K562 (cell line): Measurements from ENCODE around the gene MFAP1. TPM values are rescaled to one million over a fixed set of nuclear protein-coding genes. Genes with fewer than 3 reads are reported as not detected.
A peak's percentile ranks its signal among the peaks of the same experiment; 100 is the strongest.
"Not testable (repeated sequence)": the region's sequence is repeated elsewhere in the genome, so short reads cannot be mapped to it uniquely, and the experiment has no call there.

Experiments
- ATAC-seq: fragments of 200-7000 bp; cut with Tn5 transposase; 3 replicates; pipeline ENCODE4 v1.9.1; 2020; ENCODE audit warnings: moderate library complexity
- BruUV-seq: library from RNA; stranded (reverse); fragments of 400-500 nt; replicated peaks from 2 replicates; lab custom pipeline; 2021; lab: Mats Ljungman, UMichigan
- CTCF ChIA-PET: fragments of 300-600 bp; formaldehyde crosslinking; extraction: SDS; loops from one replicate; lab custom pipeline; 2021; ENCODE audit warnings: low intra/inter-chr PET ratio; lab: Yijun Ruan, JAX
- POLR2A ChIA-PET: fragments of 300-600, 350-650 bp; sonication (Branson Sonifier 250); formaldehyde crosslinking; extraction: SDS; loops from one replicate; lab custom pipeline; 2021; ENCODE audit warnings: antibody characterized with exemption, inconsistent platforms; lab: Yijun Ruan, JAX
- DNase-seq, 4 experiments: peaks; one replicate each; pipeline versions ENCODE4 v3.0.0 to v3.0.0-alpha.2; 2011 to 2018; ENCODE audit warnings: low spot score in 3 of 4, mixed read lengths in 3 of 4; ENCODE audit errors: extremely low read depth in 1 of 4
- FAIRE-seq: peaks from 2 replicates; lab custom pipeline; 2011; peaks lifted over from hg19 to GRCh38; lab: Jason Lieb, UNC
- H2AFZ ChIP-seq: 2 replicates; pipeline ENCODE4 v1.6.0; 2011; ENCODE audit warnings: low read depth, low read length, control low read depth, inconsistent platforms
- H3K27ac ChIP-seq: fragments of 200-600 bp; 3 replicates; pipeline ENCODE4 v1.8.0; 2011; ENCODE audit warnings: low read depth, mild to moderate bottlenecking, control low read depth, inconsistent platforms, low read length, moderate library complexity, mixed read lengths; ENCODE audit errors: extremely low read depth
- H3K27me3 ChIP-seq, 2 experiments: fragments of 300-600 bp in 1 of 2; 2 replicates in 1 of 2; 3 replicates in 1 of 2; pipeline versions ENCODE4 v1.6.0 to v1.8.0; 2011; ENCODE audit warnings: inconsistent platforms in 2 of 2, low read length in 2 of 2, mild to moderate bottlenecking in 1 of 2, mixed read lengths in 1 of 2, moderate library complexity in 1 of 2; ENCODE audit not compliant: control insufficient read depth in 2 of 2, insufficient read depth in 2 of 2
- H3K36me3 ChIP-seq: fragments of 300-600 bp; 3 replicates; pipeline ENCODE4 v1.8.0; 2011; ENCODE audit warnings: mild to moderate bottlenecking, low read length, inconsistent platforms; ENCODE audit not compliant: control insufficient read depth, insufficient read depth
- H3K4me1 ChIP-seq, 2 experiments: fragments of 200-600 bp in 1 of 2; replicated peaks in 1 of 2; 2 replicates in 1 of 2; 3 replicates in 1 of 2; pipeline versions ENCODE4 v1.5.1 to v1.8.0; 2011; ENCODE audit warnings: inconsistent platforms in 2 of 2, low read length in 2 of 2, mild to moderate bottlenecking in 1 of 2, mixed read lengths in 1 of 2, moderate library complexity in 1 of 2; ENCODE audit not compliant: control insufficient read depth in 2 of 2, insufficient read depth in 2 of 2
- H3K4me2 ChIP-seq: 2 replicates; pipeline ENCODE4 v1.6.1; 2011; ENCODE audit warnings: low read length, control low read depth, inconsistent platforms, mixed read lengths; ENCODE audit not compliant: insufficient read depth
- H3K4me3 ChIP-seq: fragments of 200-600 bp; sonication (generic), shearing (Covaris generic); 2 replicates; pipeline ENCODE4 v1.5.1; 2016; ENCODE audit warnings: control low read depth, inconsistent platforms
- H3K79me2 ChIP-seq: fragments of 200-600 bp; 3 replicates; pipeline ENCODE4 v1.8.0; 2011; ENCODE audit warnings: low read length, inconsistent platforms; ENCODE audit not compliant: control insufficient read depth, insufficient read depth
- H3K9ac ChIP-seq, 2 experiments: 2 replicates each; pipeline versions ENCODE4 v1.6.0 to v1.6.1; 2011; ENCODE audit warnings: low read depth in 2 of 2, low read length in 2 of 2, control low read depth in 1 of 2, inconsistent platforms in 1 of 2, mild to moderate bottlenecking in 1 of 2, mixed read lengths in 1 of 2; ENCODE audit not compliant: insufficient read depth in 1 of 2
- H3K9me1 ChIP-seq: one replicate; pipeline ENCODE4 v1.6.0; 2011; ENCODE audit warnings: inconsistent platforms, mild to moderate bottlenecking, low read length, moderate library complexity; ENCODE audit not compliant: control insufficient read depth, insufficient read depth
- H3K9me3 ChIP-seq: replicated peaks from 2 replicates; pipeline ENCODE4 v1.5.1; 2011; ENCODE audit warnings: low read depth, low read length, inconsistent platforms; ENCODE audit not compliant: control insufficient read depth, insufficient read depth
- H4K20me1 ChIP-seq: replicated peaks from 2 replicates; pipeline ENCODE4 v1.6.1; 2011; ENCODE audit warnings: low read length, inconsistent platforms, mixed read lengths; ENCODE audit not compliant: control insufficient read depth, insufficient read depth
- CEBPB ChIP-seq: fragments of 450-650 bp; IDR thresholded peaks from 2 replicates; pipeline ENCODE4 v1.6.1; 2016; ENCODE audit warnings: missing genetic modification characterization, missing compliant biosample characterization
- EGR1 ChIP-seq: fragments of 450-650 bp; conservative IDR thresholded peaks from 2 replicates; pipeline ENCODE4 v1.6.1; 2017; ENCODE audit warnings: mild to moderate bottlenecking
- GTF3C2 ChIP-seq: IDR thresholded peaks from 3 replicates; pipeline ENCODE4 v1.6.1; 2011; ENCODE audit warnings: borderline replicate concordance, mild to moderate bottlenecking, moderate library complexity; ENCODE audit not compliant: insufficient read length; ENCODE audit errors: extremely low read depth
- ZNF197 ChIP-seq: fragments of 200-800 bp; sonication (Bioruptor generic); IDR thresholded peaks from 2 replicates; pipeline ENCODE4 v1.6.1; 2016; ENCODE audit warnings: low read depth, missing genetic modification characterization, missing compliant biosample characterization
- WGBS: fragments of 100-300 bp; shearing (Covaris generic); methylation state at CpG from one replicate; pipeline ENCODE4 v1.1.6; 2016; ENCODE audit warnings: low coverage, mixed read lengths; ENCODE audit not compliant: insufficient coverage; ENCODE audit errors: missing lambda C conversion rate; 5-methylcytosine and 5-hydroxymethylcytosine counted together
- in situ Hi-C: fragments of 300-500 bp; cut with MboI; formaldehyde crosslinking; loops from 4 replicates; pipeline ENCODE4 v1.15.0; 2018; ENCODE audit warnings: inconsistent platforms, mixed read lengths
- intact Hi-C: fragments of 100-400 bp; cut with micrococcal nuclease; formaldehyde crosslinking; loops from 2 replicates; pipeline ENCODE4 v1.14.2; 2022
- polyA plus RNA-seq, 8 experiments: library from polyadenylated mRNA; depleted of rRNA in 4 of 8; stranded (reverse) in 5 of 8; unstranded in 3 of 8; fragments of >200 nt; fragmentation: Nextera tagmentation in 2 of 8; fragmentation: Illumina TruSeq in 1 of 8; extraction: Ambion mirVana in 2 of 8; extraction: Trizol in 1 of 8; gene quantifications; 2 replicates each; pipeline versions ENCODE4 v1.2.1 to v1.2.3, GENCODE V29; 2011 to 2014; ENCODE audit warnings: inconsistent platforms in 1 of 8, missing spikeins in 1 of 8
- total RNA-seq, 7 experiments: library from RNA; depleted of rRNA in 6 of 7; stranded (reverse); fragments of >200 nt in 6 of 7; fragmentation: Illumina TruSeq in 2 of 7; extraction: Trizol in 2 of 7; gene quantifications; 2 replicates each; pipeline versions ENCODE4 v1.2.1 to v1.2.3, GENCODE V29; 2011 to 2021; ENCODE audit warnings: low replicate concordance in 1 of 7
- TF ChIP-seq, protein P1 (sequence below): sonication (generic); formaldehyde crosslinking; IDR thresholded peaks from 2 replicates; pipeline ENCODE4 v1.8.0; 2022; ENCODE audit warnings: missing genetic modification reagents, mild to moderate bottlenecking, moderate library complexity, borderline replicate concordance
- TF ChIP-seq, protein P2 (sequence below): fragments of 200-800 bp; sonication (Bioruptor generic); IDR thresholded peaks from 2 replicates; pipeline ENCODE4 v1.6.1; 2017; ENCODE audit warnings: missing genetic modification characterization, missing compliant biosample characterization

MFAP1 gene
- total and polyA plus RNA-seq, 9 of the 15 experiments (the other 6 are each of a cell fraction or from before 2014, with no cell fraction given): 34.9 to 64.1 (median 48.2) TPM

DNA sequence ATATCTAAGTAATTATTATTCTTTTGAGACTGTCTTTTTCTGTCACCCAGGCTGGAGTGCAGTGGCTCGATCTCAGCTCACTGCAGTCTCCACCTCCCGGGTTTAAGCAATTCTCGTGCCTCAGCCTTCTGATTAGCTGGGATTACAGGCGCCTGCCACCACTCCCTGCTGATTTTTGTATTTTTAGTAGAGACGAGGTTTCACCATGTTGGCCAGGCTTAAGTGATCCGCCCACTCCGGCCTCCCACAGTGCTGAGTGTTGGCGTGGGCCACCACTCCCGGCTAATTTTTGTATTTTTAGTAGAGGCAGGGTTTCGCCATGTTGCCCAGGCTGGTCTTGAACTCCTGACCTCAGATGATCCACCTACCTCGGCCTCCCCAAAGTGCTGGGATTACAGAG lies 815 bp upstream of the MFAP1 start:
- H3K4me1 ChIP-seq: peaks cover 17 to 28% of the 10 kb centered on the region in 2 experiments; a peak in 4 of 5 replicates
- H3K27me3 ChIP-seq, H4K20me1 ChIP-seq, in situ Hi-C loops, ATAC-seq, H3K9me1 ChIP-seq, H3K9me3 ChIP-seq, FAIRE-seq, BruUV-seq, intact Hi-C loops, CTCF ChIA-PET: not testable (repeated sequence)
- H3K27ac ChIP-seq: peak overlapping the region; percentile 88
- H3K9ac ChIP-seq: peak overlapping the region; percentile 72 to 84; a peak in 3 of 4 replicates
- POLR2A ChIA-PET: interaction anchor here (1.1 to 3.0 kb wide), 5 partner anchors 11 to 31 kb away, joined by 6 to 28 read pairs (median 14); partner anchors contain the start of genes HYPK, SERF2 and SERINC4
- WGBS: 30% methylated on average over 11 of the region's 11 CpGs
- peaks cover 83% of the 10 kb centered on the region for H3K79me2 ChIP-seq
- H3K4me2 ChIP-seq: peak overlapping the region; percentile 90
- H3K36me3 ChIP-seq: peaks cover 27% of the 10 kb centered on the region; the same call in 2 of the 3 replicates
- peak overlapping the region; percentile 81 for H2AFZ ChIP-seq
- 0 out of 2 replicates have a peak overlapping the region, but pooled peaks have one; percentile 58 for H3K4me3 ChIP-seq
- DNase-seq: peak in 1 of 4 experiments; percentile 59
- TF ChIP-seq ZNF197 (CRISPR knock-in tag): peak; percentile 24; the same call in 1 of the 2 replicates
- TF ChIP-seq, protein P1, sequence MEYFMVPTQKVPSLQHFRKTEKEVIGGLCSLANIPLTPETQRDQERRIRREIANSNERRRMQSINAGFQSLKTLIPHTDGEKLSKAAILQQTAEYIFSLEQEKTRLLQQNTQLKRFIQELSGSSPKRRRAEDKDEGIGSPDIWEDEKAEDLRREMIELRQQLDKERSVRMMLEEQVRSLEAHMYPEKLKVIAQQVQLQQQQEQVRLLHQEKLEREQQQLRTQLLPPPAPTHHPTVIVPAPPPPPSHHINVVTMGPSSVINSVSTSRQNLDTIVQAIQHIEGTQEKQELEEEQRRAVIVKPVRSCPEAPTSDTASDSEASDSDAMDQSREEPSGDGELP (CRISPR knock-in tag): peak; percentile 30; the same call in 1 of the 2 replicates
- TF ChIP-seq, protein P2, sequence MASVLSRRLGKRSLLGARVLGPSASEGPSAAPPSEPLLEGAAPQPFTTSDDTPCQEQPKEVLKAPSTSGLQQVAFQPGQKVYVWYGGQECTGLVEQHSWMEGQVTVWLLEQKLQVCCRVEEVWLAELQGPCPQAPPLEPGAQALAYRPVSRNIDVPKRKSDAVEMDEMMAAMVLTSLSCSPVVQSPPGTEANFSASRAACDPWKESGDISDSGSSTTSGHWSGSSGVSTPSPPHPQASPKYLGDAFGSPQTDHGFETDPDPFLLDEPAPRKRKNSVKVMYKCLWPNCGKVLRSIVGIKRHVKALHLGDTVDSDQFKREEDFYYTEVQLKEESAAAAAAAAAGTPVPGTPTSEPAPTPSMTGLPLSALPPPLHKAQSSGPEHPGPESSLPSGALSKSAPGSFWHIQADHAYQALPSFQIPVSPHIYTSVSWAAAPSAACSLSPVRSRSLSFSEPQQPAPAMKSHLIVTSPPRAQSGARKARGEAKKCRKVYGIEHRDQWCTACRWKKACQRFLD: peak; percentile 26; the same call in 1 of the 2 replicates
- peak; percentile 17 for TF ChIP-seq GTF3C2
- TF ChIP-seq EGR1: peak; percentile 74
- TF ChIP-seq CEBPB (tag): peak; percentile 55; the same call in 1 of the 2 replicates
